Vagina (tissue), 2 donors: ENCODE data around the gene FARP2. TPM values are rescaled to one million over a fixed set of nuclear protein-coding genes. Genes with fewer than 3 reads are reported as not detected.

Source experiments
- DNase-seq, 2 donors: peaks; one replicate each; pipeline ENCODE4 v3.0.0-alpha.2; 2017; ENCODE audit errors: extremely low spot score in 2 of 2
- H3K27ac ChIP-seq: fragments of 200-600 bp; sonication (generic); one replicate; pipeline ENCODE4 v1.5.1; 2019
- H3K27me3 ChIP-seq: fragments of 200-600 bp; sonication (generic); one replicate; pipeline ENCODE4 v1.5.1; 2019
- H3K36me3 ChIP-seq, 2 donors: fragments of 200-600 bp; sonication (generic); one replicate each; pipeline ENCODE4 v1.5.1; 2017 to 2019
- H3K4me1 ChIP-seq: fragments of 200-600 bp; sonication (generic); one replicate; pipeline ENCODE4 v1.5.1; 2019
- H3K4me3 ChIP-seq, 2 donors: fragments of 200-600 bp; sonication (generic); 1 replicate in 1 of 2; 2 replicates in 1 of 2; pipeline ENCODE4 v1.5.1; 2016 to 2019
- H3K9me3 ChIP-seq: fragments of 200-600 bp; sonication (generic); one replicate; pipeline ENCODE4 v1.5.1; 2019
- CTCF ChIP-seq, 3 experiments: fragments of 450-650 bp in 2 of 3; fragments of 200-600 bp in 1 of 3; sonication (generic) in 1 of 3; IDR thresholded peaks; one replicate each; pipeline ENCODE4 v1.5.1; 2017 to 2019; ENCODE audit warnings: antibody characterized with exemption in 3 of 3, mild to moderate bottlenecking in 2 of 3, moderate library complexity in 2 of 3
- POLR2A ChIP-seq, 2 donors: fragments of 450-650 bp; IDR thresholded peaks; one replicate each; pipeline ENCODE4 v1.6.1; 2017; ENCODE audit warnings: antibody characterized with exemption in 2 of 2, mild to moderate bottlenecking in 2 of 2, moderate library complexity in 2 of 2
- POLR2AphosphoS5 ChIP-seq, 2 donors: sonication (generic); formaldehyde crosslinking; IDR thresholded peaks; one replicate each; pipeline ENCODE4 v1.9.0; 2017; ENCODE audit warnings: antibody characterized with exemption in 2 of 2, mild to moderate bottlenecking in 2 of 2, low read depth in 1 of 2; ENCODE audit not compliant: insufficient read depth in 1 of 2
- intact Hi-C: fragments of 100-400 bp; cut with DNase I; formaldehyde crosslinking; loops from one replicate; pipeline ENCODE4 v1.15.1; 2023
- total RNA-seq: library from RNA; depleted of rRNA; stranded (reverse); fragments of >200 nt; gene quantifications from one replicate; pipeline ENCODE4 v1.2.3, GENCODE V29; 2016

The FARP2 gene
- total RNA-seq, 1 donor from 2014 or later = 32.9 TPM

GRCh38 chr2:241344925-241345651 lies 11.0 kb upstream of the FARP2 start:
- Histone ChIP-seq H3K36me3 (peaks cover 2 to 75% of the 10 kb centered on the region in 2 donors), H3K4me1 (peaks cover 6% of the 10 kb centered on the region), H3K27ac (no peak overlapping the region), H3K27me3 (no peaks in the 10 kb centered on the region), H3K4me3 (no peak overlapping the region), H3K9me3 (no peaks in the 10 kb centered on the region)
- no peak for DNase-seq
- intact Hi-C loops = no loop called here
- TF ChIP-seq CTCF (IDR thresholded peaks at IDR 0.05) (no peak), POLR2AphosphoS5 (IDR thresholded peaks at IDR 0.05; ENCODE audit: insufficient read depth in 1 of 2, low read depth in 1 of 2) (no peak)

- Histone ChIP-seq H3K27me3 (no peaks in the 10 kb centered on the region), H3K36me3 (peaks cover 2 to 80% of the 10 kb centered on the region in 2 donors), H3K4me3 (no peak overlapping the region), H3K9me3 (no peaks in the 10 kb centered on the region), H3K4me1 (peaks cover 5% of the 10 kb centered on the region), H3K27ac (no peak overlapping the region)
- intact Hi-C loops = no loop called here
- TF ChIP-seq CTCF (IDR thresholded peaks at IDR 0.05) = no peak
- no peak for TF ChIP-seq POLR2A (IDR thresholded peaks at IDR 0.05)
- TF ChIP-seq POLR2AphosphoS5 (IDR thresholded peaks at IDR 0.05; ENCODE audit: insufficient read depth in 1 of 2, low read depth in 1 of 2) = no peak
- no peak for DNase-seq
Observed at GRCh38 chr2:241349941-241350340, 6.1 kb upstream of the FARP2 start.

- no peak overlapping the region for H3K4me3 ChIP-seq
- TF ChIP-seq POLR2A (IDR thresholded peaks at IDR 0.05) (no peak), POLR2AphosphoS5 (IDR thresholded peaks at IDR 0.05; ENCODE audit: insufficient read depth in 1 of 2, low read depth in 1 of 2) (no peak)
- DNase-seq = no peak
- peaks cover 2 to 75% of the 10 kb centered on the region in 2 donors for H3K36me3 ChIP-seq
- H3K4me1 ChIP-seq = peaks cover 9% of the 10 kb centered on the region
- H3K27ac ChIP-seq = no peak overlapping the region
- no peaks in the 10 kb centered on the region for H3K27me3 ChIP-seq
- no peaks in the 10 kb centered on the region for H3K9me3 ChIP-seq
- intact Hi-C loops = no loop called here
Observed at GRCh38 chr2:241350530-241350877, 5.6 kb upstream of the FARP2 start.

- intact Hi-C loops = no loop called here
- TF ChIP-seq POLR2A (IDR thresholded peaks at IDR 0.05) = no peak
- TF ChIP-seq POLR2AphosphoS5 (IDR thresholded peaks at IDR 0.05; ENCODE audit: insufficient read depth in 1 of 2, low read depth in 1 of 2) = no peak
- no peak for TF ChIP-seq CTCF (IDR thresholded peaks at IDR 0.05)
- no peak overlapping the region for H3K27ac ChIP-seq
- peaks cover 2 to 70% of the 10 kb centered on the region in 2 donors for H3K36me3 ChIP-seq
- H3K9me3 ChIP-seq = no peaks in the 10 kb centered on the region
- H3K27me3 ChIP-seq = no peaks in the 10 kb centered on the region
- H3K4me3 ChIP-seq = no peak overlapping the region
- H3K4me1 ChIP-seq = peaks cover 9% of the 10 kb centered on the region
- DNase-seq = no peak
Observed at GRCh38 chr2:241350878-241351639, 5.0 kb upstream of the FARP2 start.

GRCh38 chr2:241351640-241352031 lies 4.4 kb upstream of the FARP2 start:
- DNase-seq = no peak
- Histone ChIP-seq H3K27me3 (no peaks in the 10 kb centered on the region), H3K4me3 (no peak overlapping the region), H3K27ac (no peak overlapping the region), H3K4me1 (peaks cover 12% of the 10 kb centered on the region), H3K9me3 (no peaks in the 10 kb centered on the region), H3K36me3 (peaks cover 2 to 64% of the 10 kb centered on the region in 2 donors)
- TF ChIP-seq POLR2A (IDR thresholded peaks at IDR 0.05) = no peak
- TF ChIP-seq POLR2AphosphoS5 (IDR thresholded peaks at IDR 0.05; ENCODE audit: insufficient read depth in 1 of 2, low read depth in 1 of 2) = no peak
- no peak for TF ChIP-seq CTCF (IDR thresholded peaks at IDR 0.05)
- intact Hi-C loops = no loop called here
